NCI-H2171 (cell line): ENCODE measurements around the gene MAMDC2.

Experiments
- DNase-seq: peaks from one replicate; lab custom pipeline; 2025; lab: John Stamatoyannopoulos, UW

The MAMDC2 gene

DNA sequence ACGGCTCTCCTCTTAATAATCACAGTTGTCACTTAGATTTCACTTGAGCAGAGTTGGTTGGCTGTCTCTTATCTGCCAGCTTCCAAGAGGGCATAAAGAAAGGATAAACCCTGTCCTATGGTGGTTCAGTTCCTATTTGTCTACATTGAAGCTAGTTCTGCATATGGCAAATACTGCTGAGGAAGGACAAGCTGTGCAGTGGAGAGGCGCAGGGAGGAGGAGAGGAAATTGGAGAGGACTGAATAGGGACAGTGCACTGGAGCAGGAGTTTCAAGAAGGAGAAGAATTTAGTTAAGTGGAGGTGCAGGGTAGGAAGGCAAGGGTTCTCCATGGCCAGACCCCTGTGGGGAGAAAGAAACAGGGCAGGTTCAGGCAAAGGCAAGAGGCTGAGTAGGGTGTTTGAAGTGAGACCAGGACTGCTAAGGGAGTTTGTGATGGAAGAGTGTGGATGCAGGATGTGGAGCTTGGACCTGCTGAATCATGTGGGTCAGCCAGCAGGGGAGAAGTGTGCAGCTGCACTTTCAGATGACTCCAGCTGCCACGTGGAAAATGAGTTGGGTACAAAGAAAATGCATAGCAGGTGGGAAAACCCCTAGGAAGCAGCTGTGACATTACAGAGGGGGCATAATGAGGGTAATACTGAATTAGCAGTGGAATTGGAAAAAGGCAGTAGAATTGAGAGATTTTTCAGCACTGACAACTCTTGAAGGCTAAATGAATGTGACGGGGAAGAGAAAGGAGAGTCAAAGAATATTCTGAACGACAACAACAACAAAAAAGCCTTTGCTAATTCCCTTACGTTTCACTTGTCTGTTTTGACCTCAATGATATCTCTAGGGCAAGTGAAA lies 66.8 kb downstream of the MAMDC2 start:
- DNase-seq = peak; percentile 59

DNA sequence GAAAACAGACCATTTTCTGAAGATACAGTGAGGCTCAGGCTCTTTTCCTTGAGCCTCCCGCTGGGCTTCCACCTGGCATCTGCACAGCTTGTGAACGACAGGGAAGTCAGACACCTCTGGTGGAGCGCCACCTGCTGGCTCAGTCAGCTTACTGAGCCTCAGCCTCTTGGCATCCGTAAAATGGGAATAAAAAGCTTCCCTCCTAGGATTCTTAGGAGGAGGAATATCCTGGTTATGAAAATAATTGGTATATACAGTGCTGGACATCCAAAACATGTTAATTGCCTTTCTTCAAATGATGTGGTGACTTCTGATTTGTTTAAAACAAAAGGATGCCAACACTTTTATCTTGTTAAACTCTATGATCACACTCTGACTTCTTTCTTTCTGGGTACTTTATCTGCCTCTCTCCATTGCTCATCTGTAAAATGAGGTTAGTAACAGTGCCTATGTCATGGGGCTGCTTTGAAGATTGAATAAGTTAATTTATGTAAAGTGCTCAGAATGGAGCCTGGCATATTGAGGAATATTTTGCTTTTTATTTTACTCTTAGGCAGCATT lies 67.5 kb downstream of the MAMDC2 start:
- DNase-seq = peak; percentile 86

DNA sequence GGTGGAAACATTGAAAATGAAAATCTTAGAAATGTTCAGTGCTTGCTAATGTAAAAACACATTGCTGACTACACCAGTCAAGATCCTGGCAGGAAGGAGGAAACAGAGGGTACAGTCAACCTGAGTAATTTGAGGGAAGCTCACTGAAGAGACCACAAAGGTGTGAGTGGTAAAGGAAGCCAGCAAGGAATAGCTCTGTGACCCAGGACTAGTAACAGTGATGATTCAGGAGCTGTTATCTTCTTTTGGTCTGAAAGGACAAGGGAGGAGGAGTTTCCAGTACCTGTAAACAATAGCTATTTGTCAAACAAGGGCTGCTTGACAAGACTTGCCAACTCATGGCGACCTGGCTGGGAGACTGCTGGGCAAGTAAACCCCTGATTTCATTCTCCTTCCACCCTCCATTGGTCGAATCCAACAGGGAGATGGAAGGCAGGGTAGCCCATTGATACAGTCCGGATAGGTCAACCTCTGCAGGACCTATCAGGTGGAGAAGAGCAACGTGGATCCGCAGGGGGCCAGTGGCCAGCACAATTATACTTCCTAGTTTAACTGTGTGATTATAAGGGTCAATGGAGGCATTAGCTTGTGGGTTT lies 68.1 kb downstream of the MAMDC2 start:
- DNase-seq = no peak

DNA sequence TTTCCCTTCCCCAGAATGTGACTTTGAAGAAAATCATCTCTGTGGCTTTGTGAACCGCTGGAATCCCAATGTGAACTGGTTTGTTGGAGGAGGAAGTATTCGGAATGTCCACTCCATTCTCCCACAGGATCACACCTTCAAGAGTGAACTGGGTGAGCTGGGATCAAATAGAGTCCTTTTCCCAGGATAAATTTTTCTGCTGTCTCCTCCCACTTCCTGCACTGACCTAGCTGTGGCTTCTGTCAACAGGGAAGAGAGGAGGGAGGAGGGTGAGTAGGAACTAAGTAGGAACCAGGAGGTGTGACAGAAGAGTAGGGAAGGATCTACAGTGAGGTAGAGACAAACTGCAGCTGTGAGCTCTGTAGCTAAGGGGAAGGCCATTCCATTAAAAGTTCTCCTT lies 69.3 kb downstream of the MAMDC2 start:
- no peak for DNase-seq

DNA sequence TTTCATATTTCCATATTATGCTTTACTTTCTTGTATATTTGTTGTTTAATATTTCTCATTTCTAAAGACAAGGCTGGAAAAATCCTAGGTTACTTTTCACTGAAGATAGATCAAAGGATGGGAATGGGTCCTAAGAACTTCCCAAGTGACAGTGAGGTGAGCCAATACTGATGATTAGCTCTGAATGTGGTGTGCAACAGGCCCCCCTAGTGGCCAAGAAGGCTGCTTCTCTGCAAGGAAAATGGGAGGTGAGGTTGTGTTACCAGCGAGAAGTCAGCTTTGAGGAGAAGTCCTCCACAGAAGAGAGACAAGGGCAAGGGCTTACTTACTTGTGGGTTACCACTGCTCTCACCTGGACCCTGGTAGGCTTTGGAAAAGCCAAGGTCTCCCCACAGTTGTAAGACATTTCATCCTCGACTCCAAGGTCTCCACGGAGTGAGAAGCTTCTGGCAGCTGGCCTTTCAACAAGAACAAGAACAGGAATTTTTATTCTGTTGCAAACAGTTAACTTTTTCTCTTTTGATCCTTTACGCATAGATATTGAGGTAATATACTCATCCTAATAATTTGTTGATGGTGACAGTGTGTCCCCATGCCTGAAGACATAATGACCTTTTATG lies 69.9 kb downstream of the MAMDC2 start:
- DNase-seq = no peak

DNA sequence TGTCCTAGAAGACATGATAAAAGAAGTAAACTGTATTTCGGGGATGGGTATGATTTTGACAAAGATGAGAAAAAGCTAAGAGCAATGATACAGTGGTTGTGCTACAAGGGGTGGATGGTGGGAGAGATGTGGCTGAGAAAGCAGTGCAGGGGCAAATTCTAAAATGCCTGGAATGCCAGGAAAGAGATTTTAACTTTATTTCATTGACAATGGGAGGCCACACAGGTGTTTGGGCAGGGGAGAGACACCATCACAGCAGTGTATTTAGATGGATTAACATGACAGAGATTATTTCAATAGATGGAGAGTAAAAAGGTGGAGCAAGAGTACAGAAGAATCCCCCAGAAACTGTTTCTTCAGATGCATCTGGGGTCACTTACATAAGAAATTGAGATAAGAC lies 71.2 kb downstream of the MAMDC2 start:
- DNase-seq = no peak

DNA sequence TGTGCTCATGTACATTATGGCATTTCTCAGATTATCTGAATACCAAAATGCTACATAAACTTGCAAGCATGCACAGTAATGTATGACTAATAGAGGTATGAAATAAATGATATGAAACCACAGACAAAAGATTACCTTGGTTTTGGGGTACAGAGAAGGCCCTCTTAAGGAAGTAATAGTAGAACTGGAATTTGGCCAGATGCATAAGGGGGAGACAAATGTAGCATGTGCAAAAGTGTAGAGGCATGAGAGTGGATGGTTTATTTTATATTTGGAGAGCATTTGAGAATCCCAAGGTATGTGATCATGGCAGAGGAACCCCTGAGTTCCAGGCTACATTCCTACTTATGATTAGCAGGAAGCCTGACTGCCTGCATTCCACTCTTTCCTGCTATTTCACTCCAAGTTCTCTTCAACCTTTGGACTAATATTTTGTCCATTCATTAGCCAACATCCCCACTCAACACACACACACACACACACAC lies 74.2 kb downstream of the MAMDC2 start:
- no peak for DNase-seq

DNA sequence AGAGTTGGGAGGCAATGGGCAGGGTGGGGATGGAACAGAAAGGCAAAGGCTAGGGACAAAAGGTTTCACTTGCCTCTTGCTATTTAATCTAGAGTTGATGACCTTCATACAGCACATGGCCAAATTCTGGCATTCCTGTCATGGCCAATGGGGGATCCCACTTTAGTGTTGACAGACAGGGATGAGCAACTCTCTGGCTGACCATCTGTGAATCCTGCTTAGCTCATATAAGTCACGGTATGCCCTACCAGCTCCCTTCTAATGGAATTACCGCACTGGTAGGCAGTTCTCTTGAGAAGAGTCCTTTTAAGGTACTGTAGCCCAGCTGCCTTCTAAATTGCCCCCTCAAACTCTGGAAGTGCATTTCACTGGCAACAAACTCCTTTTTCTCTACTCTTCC lies 76.1 kb downstream of the MAMDC2 start:
- DNase-seq = no peak

DNA sequence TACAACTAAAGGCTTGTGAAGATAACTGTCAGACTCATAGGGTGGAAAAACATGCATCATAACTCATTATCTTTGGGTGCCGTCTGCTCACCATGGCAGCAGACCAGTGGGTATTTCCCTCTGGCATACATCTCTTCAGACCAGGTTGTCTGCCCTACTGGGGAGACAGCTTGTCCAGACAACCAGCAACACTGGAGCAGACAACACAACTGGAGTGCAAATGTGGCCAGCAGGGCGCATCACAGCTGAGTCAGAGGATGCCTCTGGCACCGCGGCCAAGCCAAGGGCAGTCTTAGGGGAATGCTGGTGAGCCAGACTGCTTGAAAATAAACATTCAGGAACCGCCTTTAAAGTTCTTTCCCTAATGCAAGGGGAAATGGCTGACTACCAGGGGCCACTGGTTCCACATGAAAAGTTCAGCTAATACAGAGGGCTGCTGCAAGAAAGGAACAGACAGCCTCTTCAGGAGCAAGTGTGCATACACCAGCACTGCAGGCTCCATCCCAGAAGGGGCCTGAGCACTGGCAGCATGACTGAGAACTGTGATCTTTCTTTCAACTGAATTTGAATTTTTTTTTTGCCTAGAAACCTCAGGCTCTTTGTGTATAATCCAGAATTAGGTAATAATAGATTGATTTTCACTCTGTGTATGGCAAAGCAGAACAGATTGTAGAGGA lies 77.3 kb downstream of the MAMDC2 start:
- no peak for DNase-seq

DNA sequence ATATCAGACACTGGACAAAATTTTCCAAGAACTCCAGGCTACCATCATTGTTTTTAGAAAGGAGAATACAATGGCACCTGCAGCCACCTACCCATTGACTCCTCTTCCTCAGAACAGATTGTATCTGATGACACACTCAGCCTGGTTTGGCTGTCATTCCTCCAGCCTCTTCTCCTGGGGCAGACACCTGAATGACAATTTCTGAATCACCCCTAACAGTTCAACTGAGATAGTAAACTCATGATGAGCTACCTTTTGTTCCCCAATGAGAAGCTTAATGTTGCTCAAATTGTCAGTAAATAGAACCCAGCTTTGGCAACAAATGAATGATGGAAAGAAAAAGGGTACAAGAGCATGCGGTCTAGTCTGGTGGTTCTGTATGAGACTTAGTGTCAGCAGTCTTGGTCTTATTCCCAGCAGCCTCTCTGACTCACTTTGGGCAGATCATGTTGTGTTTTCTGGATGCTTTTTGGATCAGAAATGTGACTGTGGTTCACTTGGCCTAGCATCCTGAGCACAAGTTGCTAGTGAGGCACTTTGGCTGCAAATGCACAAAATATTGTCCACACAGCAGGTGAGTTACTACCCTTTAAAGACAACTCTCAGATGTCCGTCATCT lies 78.3 kb downstream of the MAMDC2 start:
- DNase-seq = no peak

DNA sequence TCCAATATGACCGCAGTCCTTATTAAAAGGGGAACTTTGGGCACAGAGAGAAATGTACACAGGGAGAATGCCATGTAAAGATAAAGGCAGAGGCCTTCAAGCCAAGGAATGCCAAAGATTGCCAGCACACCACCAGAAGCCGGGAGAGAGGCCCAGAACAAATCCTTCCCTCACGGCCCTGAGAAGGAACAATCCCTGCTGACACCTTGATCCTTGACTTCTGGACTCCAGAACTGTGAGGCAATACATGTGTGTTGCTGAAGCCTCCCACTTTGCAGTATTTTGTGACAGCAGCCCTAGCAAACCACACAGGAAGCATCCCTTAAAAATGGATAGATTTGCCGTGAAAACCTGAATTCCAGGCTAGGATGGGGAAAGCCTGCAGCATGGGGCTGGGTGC lies 80.0 kb downstream of the MAMDC2 start:
- no peak for DNase-seq

DNA sequence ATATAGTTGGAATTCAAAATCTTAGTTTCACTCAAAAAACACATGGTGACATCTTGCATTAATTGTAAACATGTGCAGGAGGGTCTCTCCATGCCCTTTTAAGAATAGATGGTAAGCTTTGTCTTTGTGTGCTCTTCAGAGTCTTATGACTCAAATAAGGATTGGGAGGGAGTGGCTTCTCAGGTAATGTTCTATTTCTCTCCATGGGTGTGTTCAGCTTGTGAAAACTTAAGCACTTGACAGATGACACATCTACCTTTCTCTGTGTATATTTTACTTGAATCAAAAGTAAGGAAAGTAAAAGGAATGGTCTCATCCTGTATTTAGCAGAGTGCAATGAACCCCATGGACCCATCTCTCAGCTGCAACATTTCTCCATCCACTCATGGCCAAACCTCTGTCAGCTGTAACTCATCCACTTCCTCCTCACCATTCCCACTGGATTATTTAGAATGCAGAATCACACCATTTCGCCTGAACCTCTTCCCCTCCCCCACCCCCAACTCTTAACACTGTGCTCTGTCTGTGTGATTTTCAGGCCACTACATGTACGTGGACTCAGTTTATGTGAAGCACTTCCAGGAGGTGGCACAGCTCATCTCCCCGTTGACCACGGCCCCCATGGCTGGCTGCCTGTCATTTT lies 82.1 kb downstream of the MAMDC2 start:
- no peak for DNase-seq

DNA sequence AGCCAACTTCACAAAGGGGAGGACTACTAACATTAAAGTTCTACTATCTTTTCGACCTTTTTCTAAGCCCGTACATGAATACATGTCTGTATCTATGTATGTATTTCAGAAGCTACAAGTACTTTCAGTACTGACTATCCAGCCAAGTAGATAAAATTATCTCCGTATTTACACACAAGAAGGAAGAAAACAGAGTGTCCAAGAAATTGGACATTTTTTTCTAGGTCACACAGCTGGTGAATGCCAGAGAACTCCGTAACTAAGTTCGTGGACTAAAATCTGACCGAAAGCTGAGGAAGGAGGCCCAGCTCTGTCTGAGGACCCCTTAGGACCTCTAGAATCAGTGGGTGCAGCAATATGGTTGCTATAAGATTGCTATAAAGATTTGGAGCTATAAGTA lies 83.4 kb downstream of the MAMDC2 start:
- DNase-seq = no peak

DNA sequence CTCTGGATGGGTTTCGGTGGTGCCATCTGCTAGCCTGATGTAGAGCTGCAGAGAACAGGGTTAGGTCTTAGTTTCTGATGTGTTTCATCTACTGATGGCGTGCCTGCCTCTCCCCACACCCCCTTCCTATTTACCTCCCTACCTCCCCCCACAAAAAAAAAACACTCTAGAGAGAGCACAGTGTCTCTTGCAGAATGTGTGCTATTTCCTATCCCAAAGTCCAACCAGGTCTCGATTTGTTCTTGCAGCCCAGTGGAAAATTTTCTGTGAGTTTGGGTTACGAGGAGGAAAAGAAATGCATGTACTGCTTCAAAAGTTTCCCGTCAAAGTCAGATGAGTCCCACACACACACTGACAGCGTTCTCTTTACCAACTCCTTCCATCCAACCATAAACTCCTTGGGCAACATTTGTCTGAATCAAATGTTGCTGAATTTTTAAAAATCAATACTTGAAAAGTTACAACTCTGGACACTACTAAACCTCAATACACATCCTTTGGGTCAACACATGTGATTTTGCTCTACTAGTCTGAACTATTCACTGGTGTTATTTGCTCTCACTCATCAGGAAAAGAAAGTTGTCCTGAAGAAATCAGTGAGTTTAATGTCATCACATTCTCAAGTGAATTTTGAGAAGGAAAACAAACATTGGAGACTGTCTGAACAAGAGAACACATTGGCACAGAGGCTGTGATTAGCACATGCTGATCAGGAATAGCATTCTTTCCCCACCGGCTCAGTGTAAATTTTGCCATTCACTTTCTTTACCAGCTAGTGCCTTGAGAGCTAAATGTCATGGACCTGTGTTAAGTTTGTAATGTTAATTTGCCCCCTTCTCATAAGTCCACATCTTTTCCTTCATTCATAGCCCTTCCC lies 84.1 kb downstream of the MAMDC2 start:
- no peak for DNase-seq

DNA sequence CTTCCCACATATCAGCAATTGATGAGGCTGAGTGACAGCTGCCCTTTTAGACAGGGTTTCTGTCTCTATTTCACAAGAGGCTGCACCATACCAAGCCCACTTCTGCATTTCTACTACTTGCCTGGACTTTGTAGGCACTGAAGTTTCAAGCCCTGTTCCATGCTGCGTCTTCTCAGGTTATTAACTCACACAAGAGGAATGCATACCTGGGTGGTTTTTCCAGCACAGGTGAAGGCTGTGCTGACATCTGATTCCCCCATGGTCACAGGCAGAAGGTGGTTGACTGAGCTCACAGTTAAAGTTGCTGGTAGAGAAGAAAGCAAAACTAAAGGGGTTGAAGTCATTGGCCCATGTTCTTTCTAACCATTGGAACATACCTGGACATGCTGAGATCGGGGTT lies 86.6 kb downstream of the MAMDC2 start:
- no peak for DNase-seq

DNA sequence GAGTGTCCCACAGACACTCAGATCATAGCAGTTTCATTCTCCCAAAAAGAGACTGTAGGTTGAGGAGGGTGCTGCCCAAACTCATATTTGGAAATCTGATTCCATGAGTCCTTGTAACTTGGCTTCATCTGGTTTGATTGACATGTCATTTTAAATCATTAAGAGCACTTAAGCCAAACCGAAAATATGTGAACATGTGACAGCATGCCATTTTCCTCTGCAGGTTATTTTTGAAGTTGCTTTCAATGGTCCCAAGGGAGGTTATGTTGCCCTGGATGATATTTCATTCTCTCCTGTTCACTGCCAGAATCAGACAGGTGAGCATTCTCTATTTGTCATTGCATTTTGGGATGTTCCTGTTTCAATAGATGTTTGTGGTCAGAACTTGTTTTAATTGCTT lies 87.6 kb downstream of the MAMDC2 start:
- DNase-seq = peak; percentile 93

DNA sequence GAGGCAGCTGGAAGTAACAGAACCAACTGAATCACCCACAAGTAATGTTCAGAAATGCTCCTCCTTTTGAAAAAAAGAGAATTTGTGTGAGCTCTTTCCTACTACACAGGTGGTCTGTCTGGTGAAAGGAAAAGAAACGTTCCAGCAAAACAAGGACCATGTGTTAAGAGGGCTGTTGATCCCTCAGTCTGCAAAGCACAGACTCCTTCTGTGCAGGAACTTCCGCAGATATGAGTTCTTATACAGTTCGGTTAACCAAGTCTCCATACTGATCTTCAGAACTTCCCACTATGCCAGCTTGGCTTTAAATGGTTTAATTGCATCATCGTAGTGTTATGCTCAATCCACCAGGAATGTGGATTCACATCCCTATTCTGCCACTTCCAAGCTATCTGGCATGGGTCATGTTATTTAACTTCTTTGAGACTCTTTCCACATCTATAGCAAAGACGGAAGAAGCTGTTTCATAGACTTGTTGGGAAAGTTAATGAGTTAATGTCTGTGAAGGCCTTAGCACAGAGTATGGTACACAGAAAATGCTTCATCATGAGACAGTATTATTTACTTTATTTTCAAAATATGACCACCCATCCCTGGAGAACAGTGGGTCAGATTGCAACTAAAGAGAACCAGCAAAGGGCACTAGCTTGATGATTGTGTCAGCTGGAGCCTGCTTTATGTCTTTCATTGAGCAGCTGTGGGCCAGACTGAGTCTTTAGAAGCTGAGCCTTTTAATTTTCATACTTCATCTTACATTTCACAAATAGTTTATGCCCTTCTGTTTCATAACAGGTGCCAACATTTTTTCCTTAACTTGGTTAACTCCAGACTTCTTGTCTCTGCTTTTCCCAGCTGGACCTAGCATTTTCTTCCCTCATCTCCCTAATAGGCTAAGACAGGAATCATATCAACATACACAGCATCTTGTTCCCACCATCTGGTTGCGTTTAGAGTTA lies 89.9 kb downstream of the MAMDC2 start:
- DNase-seq = peak; percentile 71

DNA sequence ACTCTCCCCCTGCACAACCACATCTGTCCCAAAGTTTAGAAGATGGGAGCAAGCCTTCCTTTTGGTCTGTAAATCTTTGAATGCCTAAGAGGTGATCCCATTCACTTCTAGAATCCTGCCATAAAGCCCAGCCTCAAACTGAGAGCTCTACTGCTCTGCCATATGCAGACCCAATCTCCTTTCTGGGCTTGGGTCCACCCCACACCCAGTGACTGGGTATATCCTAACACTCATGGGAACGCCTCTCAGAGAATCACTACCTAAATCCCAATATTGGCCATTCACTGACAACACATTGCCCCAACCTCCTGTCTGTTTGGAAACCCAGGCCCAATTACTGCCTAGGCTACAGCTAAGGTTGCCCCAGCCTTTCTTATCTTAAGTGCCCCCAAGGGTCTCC lies 90.7 kb downstream of the MAMDC2 start:
- no peak for DNase-seq

DNA sequence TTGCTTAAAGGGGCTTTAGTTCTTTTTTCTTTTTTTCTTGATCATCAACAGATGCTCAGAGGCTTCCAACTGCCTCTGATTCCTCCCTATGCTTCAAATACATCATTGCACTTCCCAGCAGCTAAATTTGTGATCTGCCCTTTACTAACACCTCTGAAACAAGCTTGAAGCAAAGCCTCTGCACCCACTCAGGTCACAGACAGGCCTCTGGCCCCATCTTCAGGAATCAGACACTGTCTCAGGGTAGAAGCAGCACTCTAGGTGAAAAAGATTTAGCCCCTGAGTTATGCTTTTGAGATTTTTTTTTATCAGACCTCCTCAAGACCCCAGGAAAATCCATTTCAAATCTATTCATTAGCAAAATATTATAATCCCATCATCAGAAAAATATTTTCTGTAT lies 91.5 kb downstream of the MAMDC2 start:
- DNase-seq = no peak
